K562 (cell line): Measurements from ENCODE around the gene STUM. TPM values are rescaled to one million over a fixed set of nuclear protein-coding genes. Genes with fewer than 3 reads are reported as not detected.

ENCODE experiments used
- ATAC-seq: fragments of 200-7000 bp; cut with Tn5 transposase; 3 replicates; pipeline ENCODE4 v1.9.1; 2020; ENCODE audit warnings: moderate library complexity
- BruUV-seq: library from RNA; stranded (reverse); fragments of 400-500 nt; replicated peaks from 2 replicates; lab custom pipeline; 2021; lab: Mats Ljungman, UMichigan
- CTCF ChIA-PET: fragments of 300-600 bp; formaldehyde crosslinking; extraction: SDS; loops from one replicate; lab custom pipeline; 2021; ENCODE audit warnings: low intra/inter-chr PET ratio; lab: Yijun Ruan, JAX
- POLR2A ChIA-PET: fragments of 300-600, 350-650 bp; sonication (Branson Sonifier 250); formaldehyde crosslinking; extraction: SDS; loops from one replicate; lab custom pipeline; 2021; ENCODE audit warnings: antibody characterized with exemption, inconsistent platforms; lab: Yijun Ruan, JAX
- DNase-seq, 4 experiments: peaks; one replicate each; pipeline versions ENCODE4 v3.0.0 to v3.0.0-alpha.2; 2011 to 2018; ENCODE audit warnings: low spot score in 3 of 4, mixed read lengths in 3 of 4; ENCODE audit errors: extremely low read depth in 1 of 4
- FAIRE-seq: peaks from 2 replicates; lab custom pipeline; 2011; peaks lifted over from hg19 to GRCh38; lab: Jason Lieb, UNC
- H2AFZ ChIP-seq: 2 replicates; pipeline ENCODE4 v1.6.0; 2011; ENCODE audit warnings: low read depth, low read length, control low read depth, inconsistent platforms
- H3K27ac ChIP-seq: fragments of 200-600 bp; 3 replicates; pipeline ENCODE4 v1.8.0; 2011; ENCODE audit warnings: low read depth, mild to moderate bottlenecking, control low read depth, inconsistent platforms, low read length, moderate library complexity, mixed read lengths; ENCODE audit errors: extremely low read depth
- H3K27me3 ChIP-seq, 2 experiments: fragments of 300-600 bp in 1 of 2; 2 replicates in 1 of 2; 3 replicates in 1 of 2; pipeline versions ENCODE4 v1.6.0 to v1.8.0; 2011; ENCODE audit warnings: inconsistent platforms in 2 of 2, low read length in 2 of 2, mild to moderate bottlenecking in 1 of 2, mixed read lengths in 1 of 2, moderate library complexity in 1 of 2; ENCODE audit not compliant: control insufficient read depth in 2 of 2, insufficient read depth in 2 of 2
- H3K36me3 ChIP-seq: fragments of 300-600 bp; 3 replicates; pipeline ENCODE4 v1.8.0; 2011; ENCODE audit warnings: mild to moderate bottlenecking, low read length, inconsistent platforms; ENCODE audit not compliant: control insufficient read depth, insufficient read depth
- H3K4me1 ChIP-seq, 2 experiments: fragments of 200-600 bp in 1 of 2; replicated peaks in 1 of 2; 2 replicates in 1 of 2; 3 replicates in 1 of 2; pipeline versions ENCODE4 v1.5.1 to v1.8.0; 2011; ENCODE audit warnings: inconsistent platforms in 2 of 2, low read length in 2 of 2, mild to moderate bottlenecking in 1 of 2, mixed read lengths in 1 of 2, moderate library complexity in 1 of 2; ENCODE audit not compliant: control insufficient read depth in 2 of 2, insufficient read depth in 2 of 2
- H3K4me2 ChIP-seq: 2 replicates; pipeline ENCODE4 v1.6.1; 2011; ENCODE audit warnings: low read length, control low read depth, inconsistent platforms, mixed read lengths; ENCODE audit not compliant: insufficient read depth
- H3K4me3 ChIP-seq: fragments of 200-600 bp; sonication (generic), shearing (Covaris generic); 2 replicates; pipeline ENCODE4 v1.5.1; 2016; ENCODE audit warnings: control low read depth, inconsistent platforms
- H3K79me2 ChIP-seq: fragments of 200-600 bp; 3 replicates; pipeline ENCODE4 v1.8.0; 2011; ENCODE audit warnings: low read length, inconsistent platforms; ENCODE audit not compliant: control insufficient read depth, insufficient read depth
- H3K9ac ChIP-seq, 2 experiments: 2 replicates each; pipeline versions ENCODE4 v1.6.0 to v1.6.1; 2011; ENCODE audit warnings: low read depth in 2 of 2, low read length in 2 of 2, control low read depth in 1 of 2, inconsistent platforms in 1 of 2, mild to moderate bottlenecking in 1 of 2, mixed read lengths in 1 of 2; ENCODE audit not compliant: insufficient read depth in 1 of 2
- H3K9me1 ChIP-seq: one replicate; pipeline ENCODE4 v1.6.0; 2011; ENCODE audit warnings: inconsistent platforms, mild to moderate bottlenecking, low read length, moderate library complexity; ENCODE audit not compliant: control insufficient read depth, insufficient read depth
- H3K9me3 ChIP-seq: replicated peaks from 2 replicates; pipeline ENCODE4 v1.5.1; 2011; ENCODE audit warnings: low read depth, low read length, inconsistent platforms; ENCODE audit not compliant: control insufficient read depth, insufficient read depth
- H4K20me1 ChIP-seq: replicated peaks from 2 replicates; pipeline ENCODE4 v1.6.1; 2011; ENCODE audit warnings: low read length, inconsistent platforms, mixed read lengths; ENCODE audit not compliant: control insufficient read depth, insufficient read depth
- OTX1 ChIP-seq: fragments of 450-650 bp; formaldehyde crosslinking; IDR thresholded peaks from 2 replicates; pipeline ENCODE4 v1.4.0; 2022; ENCODE audit warnings: mild to moderate bottlenecking
- ZNF124 ChIP-seq: sonication (generic); formaldehyde crosslinking; IDR thresholded peaks from 2 replicates; pipeline ENCODE4 v1.8.1; 2022; ENCODE audit warnings: missing genetic modification reagents
- ZNF133 ChIP-seq: fragments of 250-450 bp; sonication (Bioruptor Pico); IDR thresholded peaks from 2 replicates; pipeline ENCODE4 v1.4.0; 2020; ENCODE audit warnings: mild to moderate bottlenecking
- ZNF143 ChIP-seq: sonication (generic); formaldehyde crosslinking; IDR thresholded peaks from 2 replicates; pipeline ENCODE4 v1.9.0; 2022; ENCODE audit warnings: mild to moderate bottlenecking, missing genetic modification reagents
- WGBS: fragments of 100-300 bp; shearing (Covaris generic); methylation state at CpG from one replicate; pipeline ENCODE4 v1.1.6; 2016; ENCODE audit warnings: low coverage, mixed read lengths; ENCODE audit not compliant: insufficient coverage; ENCODE audit errors: missing lambda C conversion rate; 5-methylcytosine and 5-hydroxymethylcytosine counted together
- in situ Hi-C: fragments of 300-500 bp; cut with MboI; formaldehyde crosslinking; loops from 4 replicates; pipeline ENCODE4 v1.15.0; 2018; ENCODE audit warnings: inconsistent platforms, mixed read lengths
- intact Hi-C: fragments of 100-400 bp; cut with micrococcal nuclease; formaldehyde crosslinking; loops from 2 replicates; pipeline ENCODE4 v1.14.2; 2022
- polyA plus RNA-seq, 8 experiments: library from polyadenylated mRNA; depleted of rRNA in 4 of 8; stranded (reverse) in 5 of 8; unstranded in 3 of 8; fragments of >200 nt; fragmentation: Nextera tagmentation in 2 of 8; fragmentation: Illumina TruSeq in 1 of 8; extraction: Ambion mirVana in 2 of 8; extraction: Trizol in 1 of 8; gene quantifications; 2 replicates each; pipeline versions ENCODE4 v1.2.1 to v1.2.3, GENCODE V29; 2011 to 2014; ENCODE audit warnings: inconsistent platforms in 1 of 8, missing spikeins in 1 of 8
- total RNA-seq, 7 experiments: library from RNA; depleted of rRNA in 6 of 7; stranded (reverse); fragments of >200 nt in 6 of 7; fragmentation: Illumina TruSeq in 2 of 7; extraction: Trizol in 2 of 7; gene quantifications; 2 replicates each; pipeline versions ENCODE4 v1.2.1 to v1.2.3, GENCODE V29; 2011 to 2021; ENCODE audit warnings: low replicate concordance in 1 of 7
- TF ChIP-seq, protein P1 (sequence below): fragments of 450-650 bp; IDR thresholded peaks from 2 replicates; pipeline ENCODE4 v1.6.1; 2014; ENCODE audit warnings: low read depth, mild to moderate bottlenecking, moderate library complexity, borderline replicate concordance
- TF ChIP-seq, protein P2 (sequence below), 2 experiments: fragments of 450-650 bp; IDR thresholded peaks; 2 replicates each; pipeline ENCODE4 v1.6.1; 2018; ENCODE audit warnings: mild to moderate bottlenecking in 2 of 2, low read depth in 1 of 2; ENCODE audit not compliant: partially characterized antibody in 2 of 2
- TF ChIP-seq, protein P3 (sequence below): fragments of 450-650 bp; formaldehyde crosslinking; IDR thresholded peaks from 2 replicates; pipeline ENCODE4 v1.4.0; 2022; ENCODE audit warnings: missing genetic modification characterization
- TF ChIP-seq, protein P4 (sequence below): fragments of 450-650 bp; IDR thresholded peaks from 2 replicates; pipeline ENCODE4 v1.6.1; 2017; ENCODE audit warnings: antibody characterized with exemption
- TF ChIP-seq, protein P5 (sequence below): fragments of 450-650 bp; formaldehyde crosslinking; IDR thresholded peaks from 2 replicates; pipeline ENCODE4 v1.4.0; 2022; ENCODE audit warnings: mild to moderate bottlenecking, moderate library complexity

STUM gene
- total and polyA plus RNA-seq, 9 of the 15 experiments (the other 6 are each of a cell fraction or from before 2014, with no cell fraction given): not detected

DNA sequence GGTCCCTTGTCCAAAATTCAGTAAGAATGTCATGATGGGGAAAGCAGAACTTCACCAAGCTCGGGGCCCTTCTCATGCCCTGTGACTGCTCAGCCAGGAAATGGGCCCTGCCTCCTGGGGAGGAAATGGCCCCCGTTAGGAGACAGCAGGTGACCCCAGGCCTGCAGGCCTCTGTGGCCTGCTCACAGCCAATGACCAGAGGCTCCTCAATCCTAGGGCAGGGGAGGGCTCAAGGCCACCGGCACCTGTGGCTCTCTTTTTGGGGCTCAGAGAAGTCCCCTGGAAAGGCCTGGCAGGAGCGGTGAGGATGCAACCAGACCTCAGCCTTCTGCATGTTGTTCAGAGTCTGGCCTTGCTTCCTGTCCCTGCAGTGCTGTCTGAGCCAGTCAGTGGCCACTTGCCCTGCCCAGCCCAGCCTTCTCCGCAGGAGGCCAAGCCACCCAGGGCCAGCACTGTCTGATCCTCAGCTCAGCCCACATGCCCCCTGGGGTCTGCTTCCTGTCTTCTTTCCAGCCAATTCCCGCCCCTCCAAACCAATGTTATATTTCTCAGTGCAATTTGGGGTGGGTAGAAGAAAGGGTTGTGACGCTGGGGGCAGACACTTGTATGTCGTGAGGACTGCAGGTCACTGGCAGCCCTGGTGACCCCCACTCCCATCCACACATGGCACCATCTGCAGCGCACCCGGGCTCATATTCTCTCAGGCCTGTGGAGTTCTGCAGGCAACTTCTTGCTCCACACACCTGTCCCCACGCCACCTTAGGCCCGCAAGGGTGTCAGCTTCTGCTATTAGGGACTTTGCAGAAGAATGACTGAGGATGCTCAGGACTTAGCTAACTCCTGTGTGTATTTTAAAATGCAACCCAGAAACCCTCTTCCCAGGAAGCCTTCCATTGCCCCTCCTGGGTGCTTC lies 106.9 kb downstream of the STUM start:
- no peak overlapping the region for H3K9ac ChIP-seq
- H3K9me3 ChIP-seq: no peaks in the 10 kb centered on the region
- H3K9me1 ChIP-seq: no peaks in the 10 kb centered on the region
- CTCF ChIA-PET: no interaction called here
- H4K20me1 ChIP-seq: peaks cover 15% of the 10 kb centered on the region
- H3K27me3 ChIP-seq: peaks cover 47 to 65% of the 10 kb centered on the region in 2 experiments
- no peak for FAIRE-seq
- DNase-seq: no peak
- H3K4me2 ChIP-seq: no peak overlapping the region
- intact Hi-C loops: no loop called here
- no peak for ATAC-seq
- no peak overlapping the region for H3K27ac ChIP-seq
- in situ Hi-C loops: no loop called here
- BruUV-seq: no TSS peak
- H3K4me1 ChIP-seq: peaks cover 0 to 1% of the 10 kb centered on the region in 2 experiments; a peak in 2 of 5 replicates
- no peaks in the 10 kb centered on the region for H3K36me3 ChIP-seq
- TF ChIP-seq, protein P1, sequence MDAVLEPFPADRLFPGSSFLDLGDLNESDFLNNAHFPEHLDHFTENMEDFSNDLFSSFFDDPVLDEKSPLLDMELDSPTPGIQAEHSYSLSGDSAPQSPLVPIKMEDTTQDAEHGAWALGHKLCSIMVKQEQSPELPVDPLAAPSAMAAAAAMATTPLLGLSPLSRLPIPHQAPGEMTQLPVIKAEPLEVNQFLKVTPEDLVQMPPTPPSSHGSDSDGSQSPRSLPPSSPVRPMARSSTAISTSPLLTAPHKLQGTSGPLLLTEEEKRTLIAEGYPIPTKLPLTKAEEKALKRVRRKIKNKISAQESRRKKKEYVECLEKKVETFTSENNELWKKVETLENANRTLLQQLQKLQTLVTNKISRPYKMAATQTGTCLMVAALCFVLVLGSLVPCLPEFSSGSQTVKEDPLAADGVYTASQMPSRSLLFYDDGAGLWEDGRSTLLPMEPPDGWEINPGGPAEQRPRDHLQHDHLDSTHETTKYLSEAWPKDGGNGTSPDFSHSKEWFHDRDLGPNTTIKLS: no peak
- TF ChIP-seq, protein P2, sequence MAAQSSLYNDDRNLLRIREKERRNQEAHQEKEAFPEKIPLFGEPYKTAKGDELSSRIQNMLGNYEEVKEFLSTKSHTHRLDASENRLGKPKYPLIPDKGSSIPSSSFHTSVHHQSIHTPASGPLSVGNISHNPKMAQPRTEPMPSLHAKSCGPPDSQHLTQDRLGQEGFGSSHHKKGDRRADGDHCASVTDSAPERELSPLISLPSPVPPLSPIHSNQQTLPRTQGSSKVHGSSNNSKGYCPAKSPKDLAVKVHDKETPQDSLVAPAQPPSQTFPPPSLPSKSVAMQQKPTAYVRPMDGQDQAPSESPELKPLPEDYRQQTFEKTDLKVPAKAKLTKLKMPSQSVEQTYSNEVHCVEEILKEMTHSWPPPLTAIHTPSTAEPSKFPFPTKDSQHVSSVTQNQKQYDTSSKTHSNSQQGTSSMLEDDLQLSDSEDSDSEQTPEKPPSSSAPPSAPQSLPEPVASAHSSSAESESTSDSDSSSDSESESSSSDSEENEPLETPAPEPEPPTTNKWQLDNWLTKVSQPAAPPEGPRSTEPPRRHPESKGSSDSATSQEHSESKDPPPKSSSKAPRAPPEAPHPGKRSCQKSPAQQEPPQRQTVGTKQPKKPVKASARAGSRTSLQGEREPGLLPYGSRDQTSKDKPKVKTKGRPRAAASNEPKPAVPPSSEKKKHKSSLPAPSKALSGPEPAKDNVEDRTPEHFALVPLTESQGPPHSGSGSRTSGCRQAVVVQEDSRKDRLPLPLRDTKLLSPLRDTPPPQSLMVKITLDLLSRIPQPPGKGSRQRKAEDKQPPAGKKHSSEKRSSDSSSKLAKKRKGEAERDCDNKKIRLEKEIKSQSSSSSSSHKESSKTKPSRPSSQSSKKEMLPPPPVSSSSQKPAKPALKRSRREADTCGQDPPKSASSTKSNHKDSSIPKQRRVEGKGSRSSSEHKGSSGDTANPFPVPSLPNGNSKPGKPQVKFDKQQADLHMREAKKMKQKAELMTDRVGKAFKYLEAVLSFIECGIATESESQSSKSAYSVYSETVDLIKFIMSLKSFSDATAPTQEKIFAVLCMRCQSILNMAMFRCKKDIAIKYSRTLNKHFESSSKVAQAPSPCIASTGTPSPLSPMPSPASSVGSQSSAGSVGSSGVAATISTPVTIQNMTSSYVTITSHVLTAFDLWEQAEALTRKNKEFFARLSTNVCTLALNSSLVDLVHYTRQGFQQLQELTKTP (IDR thresholded peaks at IDR 0.05; ENCODE audit: low read depth in 1 of 2, partially characterized antibody in 2 of 2): no peak
- TF ChIP-seq ZNF124 (CRISPR knock-in tag) (no peak), ZNF143 (CRISPR knock-in tag) (no peak), ZNF133 (CRISPR knock-in tag) (no peak), OTX1 (no peak)
- TF ChIP-seq, protein P3, sequence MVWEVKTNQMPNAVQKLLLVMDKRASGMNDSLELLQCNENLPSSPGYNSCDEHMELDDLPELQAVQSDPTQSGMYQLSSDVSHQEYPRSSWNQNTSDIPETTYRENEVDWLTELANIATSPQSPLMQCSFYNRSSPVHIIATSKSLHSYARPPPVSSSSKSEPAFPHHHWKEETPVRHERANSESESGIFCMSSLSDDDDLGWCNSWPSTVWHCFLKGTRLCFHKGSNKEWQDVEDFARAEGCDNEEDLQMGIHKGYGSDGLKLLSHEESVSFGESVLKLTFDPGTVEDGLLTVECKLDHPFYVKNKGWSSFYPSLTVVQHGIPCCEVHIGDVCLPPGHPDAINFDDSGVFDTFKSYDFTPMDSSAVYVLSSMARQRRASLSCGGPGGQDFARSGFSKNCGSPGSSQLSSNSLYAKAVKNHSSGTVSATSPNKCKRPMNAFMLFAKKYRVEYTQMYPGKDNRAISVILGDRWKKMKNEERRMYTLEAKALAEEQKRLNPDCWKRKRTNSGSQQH (CRISPR knock-in tag): no peak
- TF ChIP-seq, protein P4, sequence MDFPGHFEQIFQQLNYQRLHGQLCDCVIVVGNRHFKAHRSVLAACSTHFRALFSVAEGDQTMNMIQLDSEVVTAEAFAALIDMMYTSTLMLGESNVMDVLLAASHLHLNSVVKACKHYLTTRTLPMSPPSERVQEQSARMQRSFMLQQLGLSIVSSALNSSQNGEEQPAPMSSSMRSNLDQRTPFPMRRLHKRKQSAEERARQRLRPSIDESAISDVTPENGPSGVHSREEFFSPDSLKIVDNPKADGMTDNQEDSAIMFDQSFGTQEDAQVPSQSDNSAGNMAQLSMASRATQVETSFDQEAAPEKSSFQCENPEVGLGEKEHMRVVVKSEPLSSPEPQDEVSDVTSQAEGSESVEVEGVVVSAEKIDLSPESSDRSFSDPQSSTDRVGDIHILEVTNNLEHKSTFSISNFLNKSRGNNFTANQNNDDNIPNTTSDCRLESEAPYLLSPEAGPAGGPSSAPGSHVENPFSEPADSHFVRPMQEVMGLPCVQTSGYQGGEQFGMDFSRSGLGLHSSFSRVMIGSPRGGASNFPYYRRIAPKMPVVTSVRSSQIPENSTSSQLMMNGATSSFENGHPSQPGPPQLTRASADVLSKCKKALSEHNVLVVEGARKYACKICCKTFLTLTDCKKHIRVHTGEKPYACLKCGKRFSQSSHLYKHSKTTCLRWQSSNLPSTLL: no peak
- TF ChIP-seq, protein P5, sequence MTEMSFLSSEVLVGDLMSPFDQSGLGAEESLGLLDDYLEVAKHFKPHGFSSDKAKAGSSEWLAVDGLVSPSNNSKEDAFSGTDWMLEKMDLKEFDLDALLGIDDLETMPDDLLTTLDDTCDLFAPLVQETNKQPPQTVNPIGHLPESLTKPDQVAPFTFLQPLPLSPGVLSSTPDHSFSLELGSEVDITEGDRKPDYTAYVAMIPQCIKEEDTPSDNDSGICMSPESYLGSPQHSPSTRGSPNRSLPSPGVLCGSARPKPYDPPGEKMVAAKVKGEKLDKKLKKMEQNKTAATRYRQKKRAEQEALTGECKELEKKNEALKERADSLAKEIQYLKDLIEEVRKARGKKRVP (CRISPR knock-in tag): no peak
- TF ChIP-seq, all 486 proteins: peak for 0
- 1% methylated on average over 12 of the region's 12 CpGs for WGBS
- Histone ChIP-seq H2AFZ (no peak overlapping the region), H3K79me2 (no peaks in the 10 kb centered on the region), H3K4me3 (no peak overlapping the region)
- POLR2A ChIA-PET: interaction anchor here (0.7 to 1.3 kb wide), 3 partner anchors 15 to 166 kb away, joined by 3 to 5 read pairs (median 3); no protein-coding TSS in a partner anchor
